ENCODE measurements around the gene PSME3IP1.

Gene PSME3IP1

GRCh38 chr16:57167538-57167937, 18.3 kb downstream of the PSME3IP1 start:
- no peak for DNase-seq (ENCODE audit: low spot score)

- DNase-seq (ENCODE audit: low spot score): no peak
Measured at GRCh38 chr16:57166951-57167350, 18.9 kb downstream of the PSME3IP1 start.

GRCh38 chr16:57166451-57166850, 19.4 kb downstream of the PSME3IP1 start:
- no peak for DNase-seq (ENCODE audit: low spot score)

GRCh38 chr16:57165938-57166337, 19.9 kb downstream of the PSME3IP1 start:
- no peak for DNase-seq (ENCODE audit: low spot score)

- DNase-seq (ENCODE audit: low spot score): no peak
Measured at GRCh38 chr16:57165483-57165882, 20.4 kb downstream of the PSME3IP1 start.

- DNase-seq (ENCODE audit: low spot score): no peak
Measured at GRCh38 chr16:57163842-57164241, 22.0 kb downstream of the PSME3IP1 start.

GRCh38 chr16:57159447-57159846, 26.4 kb downstream of the PSME3IP1 start:
- no peak for DNase-seq (ENCODE audit: low spot score)

- DNase-seq (ENCODE audit: low spot score): no peak
Measured at GRCh38 chr16:57157533-57157932, 28.3 kb downstream of the PSME3IP1 start.

- no peak for DNase-seq (ENCODE audit: low spot score)
Measured at GRCh38 chr16:57156351-57156703, 29.5 kb downstream of the PSME3IP1 start.

- DNase-seq (ENCODE audit: low spot score): no peak
Measured at GRCh38 chr16:57155702-57156350, 30.0 kb downstream of the PSME3IP1 start.

- no peak for DNase-seq (ENCODE audit: low spot score)
Measured at GRCh38 chr16:57153841-57154240, 32.0 kb downstream of the PSME3IP1 start.

- DNase-seq (ENCODE audit: low spot score): no peak
Measured at GRCh38 chr16:57152096-57153093, 33.4 kb downstream of the PSME3IP1 start.

- DNase-seq (ENCODE audit: low spot score): no peak
Measured at GRCh38 chr16:57151369-57151768, 34.5 kb downstream of the PSME3IP1 start.

- no peak for DNase-seq (ENCODE audit: low spot score)
Measured at GRCh38 chr16:57150682-57151330, 35.0 kb downstream of the PSME3IP1 start.

GRCh38 chr16:57149391-57149790, 36.4 kb downstream of the PSME3IP1 start:
- no peak for DNase-seq (ENCODE audit: low spot score)

- DNase-seq (ENCODE audit: low spot score): no peak
Measured at GRCh38 chr16:57148481-57148880, 37.4 kb downstream of the PSME3IP1 start.

- no peak for DNase-seq (ENCODE audit: low spot score)
Measured at GRCh38 chr16:57147381-57148221, 38.2 kb downstream of the PSME3IP1 start.

GRCh38 chr16:57146735-57147134, 39.1 kb downstream of the PSME3IP1 start:
- no peak for DNase-seq (ENCODE audit: low spot score)

GRCh38 chr16:57146040-57146647, 39.7 kb downstream of the PSME3IP1 start:
- DNase-seq (ENCODE audit: low spot score): no peak

GRCh38 chr16:57145046-57146021, 40.5 kb downstream of the PSME3IP1 start:
- no peak for DNase-seq (ENCODE audit: low spot score)
